HEK293 (cell line): ENCODE results near the gene MGME1.

Source experiments
- BCL11B ChIP-seq: fragments of 450-650 bp; formaldehyde crosslinking; IDR thresholded peaks from 2 replicates; pipeline ENCODE4 v1.5.1; 2016; ENCODE audit warnings: low read depth, missing biosample characterization, missing genetic modification characterization
- CTCF ChIP-seq: fragments of 450-650 bp; formaldehyde crosslinking; IDR thresholded peaks from 2 replicates; pipeline ENCODE4 v1.5.1; 2016; ENCODE audit warnings: missing biosample characterization, missing genetic modification characterization
- PRDM6 ChIP-seq: fragments of 450-650 bp; formaldehyde crosslinking; IDR thresholded peaks from 2 replicates; pipeline ENCODE4 v1.5.1; 2017; ENCODE audit warnings: missing biosample characterization, missing genetic modification characterization
- SCRT2 ChIP-seq: fragments of 450-650 bp; formaldehyde crosslinking; IDR thresholded peaks from 2 replicates; pipeline ENCODE4 v1.5.1; 2016; ENCODE audit warnings: missing biosample characterization, missing genetic modification characterization
- ZNF24 ChIP-seq: fragments of 450-650 bp; formaldehyde crosslinking; IDR thresholded peaks from 2 replicates; pipeline ENCODE4 v1.5.1; 2016; ENCODE audit warnings: missing biosample characterization, missing genetic modification characterization
- ZNF292 ChIP-seq: fragments of 450-650 bp; formaldehyde crosslinking; IDR thresholded peaks from 2 replicates; pipeline ENCODE4 v1.5.1; 2016; ENCODE audit warnings: low read depth, missing biosample characterization, missing genetic modification characterization, borderline replicate concordance
- ZNF416 ChIP-seq: fragments of 450-650 bp; formaldehyde crosslinking; IDR thresholded peaks from 2 replicates; pipeline ENCODE4 v1.5.1; 2016; ENCODE audit warnings: missing biosample characterization, missing genetic modification characterization
- ZSCAN30 ChIP-seq: fragments of 450-650 bp; IDR thresholded peaks from 2 replicates; pipeline ENCODE4 v1.5.1; 2018; ENCODE audit warnings: missing biosample characterization, mild to moderate bottlenecking, missing genetic modification characterization, moderate library complexity

DNA sequence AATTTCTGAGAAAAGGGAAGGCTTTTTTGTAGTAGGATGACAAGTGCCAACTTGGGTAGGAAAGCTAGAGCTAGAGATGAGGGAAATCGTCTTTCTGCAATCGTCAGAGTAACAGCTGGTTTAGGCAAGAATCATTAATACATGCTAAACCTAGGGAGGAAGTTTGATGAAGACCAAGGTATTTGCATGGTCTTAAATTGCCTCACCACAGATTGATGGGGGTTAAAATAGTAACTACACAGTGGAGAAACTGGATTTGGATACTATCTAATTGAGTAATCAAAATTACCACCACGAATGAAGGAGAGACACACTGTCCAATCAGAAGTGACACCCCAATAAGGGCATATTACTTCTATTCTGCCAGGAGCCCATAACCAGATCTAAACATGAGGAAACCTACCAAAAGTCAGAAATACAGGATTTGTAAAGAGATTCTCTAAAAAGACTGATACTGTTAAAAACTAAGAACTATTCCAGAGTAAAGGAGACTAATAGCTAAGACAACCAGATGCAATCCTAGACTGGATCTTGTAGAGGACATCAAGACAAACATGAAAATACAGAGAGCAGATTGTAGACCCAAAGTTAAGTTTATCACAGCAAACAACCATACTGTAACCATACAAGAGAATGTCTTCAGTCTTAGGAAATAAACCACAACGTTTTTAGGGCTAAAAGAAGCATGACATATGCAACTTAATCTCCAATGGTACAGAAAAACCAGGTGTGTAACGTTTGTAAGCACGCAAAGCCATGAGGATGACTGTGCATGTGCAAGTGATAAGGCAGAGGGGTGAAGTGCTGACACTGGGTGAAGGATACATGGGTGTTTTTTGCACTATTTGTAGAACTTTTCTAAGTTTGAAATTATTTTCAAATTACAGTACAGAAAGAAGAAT lies 22.0 kb upstream of the MGME1 start:
- no peak for TF ChIP-seq CTCF (tag by site-specific recombination)
- no peak for TF ChIP-seq ZNF24 (tag by site-specific recombination)
- no peak for TF ChIP-seq BCL11B (tag by site-specific recombination)
- no peak for TF ChIP-seq SCRT2 (tag by site-specific recombination)
- TF ChIP-seq ZNF292 (tag by site-specific recombination), result no peak
- TF ChIP-seq PRDM6 (tag by site-specific recombination), result no peak
- TF ChIP-seq ZSCAN30 (tag by site-specific recombination), result no peak
- TF ChIP-seq ZNF416 (tag by site-specific recombination), result no peak
